Breast epithelium (tissue), 3 donors: Measurements from ENCODE around the gene KRTAP9-9.

ENCODE experiments used
- POLR2A ChIP-seq: fragments of 450-650 bp; IDR thresholded peaks from one replicate; pipeline ENCODE4 v1.6.1; 2016; ENCODE audit warnings: antibody characterized with exemption, mild to moderate bottlenecking, moderate library complexity
- TF ChIP-seq, protein P1 (sequence below), 3 donors: fragments of 450-650 bp; IDR thresholded peaks; one replicate each; pipeline ENCODE4 v1.5.1; 2016 to 2017; ENCODE audit warnings: antibody characterized with exemption in 3 of 3, mild to moderate bottlenecking in 3 of 3, moderate library complexity in 3 of 3

DNA sequence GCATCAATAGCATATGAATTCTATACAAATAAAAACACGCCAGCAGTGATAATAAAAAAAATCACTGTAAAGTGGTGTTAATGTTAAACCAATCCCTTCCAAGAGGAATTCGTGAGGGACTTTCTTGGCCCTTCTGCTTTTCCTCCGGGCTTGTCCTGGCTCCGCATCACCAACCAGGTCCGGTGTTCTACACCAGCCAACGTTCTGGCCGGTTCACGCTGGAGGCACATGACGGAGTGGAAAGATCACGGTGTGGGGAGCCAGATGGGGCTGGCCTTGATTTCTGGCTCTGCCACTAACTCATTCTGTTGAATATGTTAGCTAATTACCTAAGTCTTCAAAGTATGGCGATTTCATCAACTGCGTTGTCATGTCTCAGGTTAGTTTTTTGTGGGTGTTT is 48.9 kb downstream of the KRTAP9-9 start:
- no peak for TF ChIP-seq POLR2A
- TF ChIP-seq, protein P1, sequence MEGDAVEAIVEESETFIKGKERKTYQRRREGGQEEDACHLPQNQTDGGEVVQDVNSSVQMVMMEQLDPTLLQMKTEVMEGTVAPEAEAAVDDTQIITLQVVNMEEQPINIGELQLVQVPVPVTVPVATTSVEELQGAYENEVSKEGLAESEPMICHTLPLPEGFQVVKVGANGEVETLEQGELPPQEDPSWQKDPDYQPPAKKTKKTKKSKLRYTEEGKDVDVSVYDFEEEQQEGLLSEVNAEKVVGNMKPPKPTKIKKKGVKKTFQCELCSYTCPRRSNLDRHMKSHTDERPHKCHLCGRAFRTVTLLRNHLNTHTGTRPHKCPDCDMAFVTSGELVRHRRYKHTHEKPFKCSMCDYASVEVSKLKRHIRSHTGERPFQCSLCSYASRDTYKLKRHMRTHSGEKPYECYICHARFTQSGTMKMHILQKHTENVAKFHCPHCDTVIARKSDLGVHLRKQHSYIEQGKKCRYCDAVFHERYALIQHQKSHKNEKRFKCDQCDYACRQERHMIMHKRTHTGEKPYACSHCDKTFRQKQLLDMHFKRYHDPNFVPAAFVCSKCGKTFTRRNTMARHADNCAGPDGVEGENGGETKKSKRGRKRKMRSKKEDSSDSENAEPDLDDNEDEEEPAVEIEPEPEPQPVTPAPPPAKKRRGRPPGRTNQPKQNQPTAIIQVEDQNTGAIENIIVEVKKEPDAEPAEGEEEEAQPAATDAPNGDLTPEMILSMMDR (IDR thresholded peaks at IDR 0.05): no peak
